ENCODE measurements around the gene CERS2.

- TF ChIP-seq CTCF (IDR thresholded peaks at IDR 0.05) (no peak), POLR2A (IDR thresholded peaks at IDR 0.05) (no peak)
Observed at GRCh38 chr1:150971583-150972416, 2.8 kb downstream of the CERS2 start.

Data from esophagus squamous epithelium (tissue), 4 donors.